CD4-positive, alpha-beta T cell treated with Interleukin-15 for 1 hour (primary cell): Measurements from ENCODE around the gene NIT1.

ENCODE experiments used
- DNase-seq: peaks from one replicate; pipeline ENCODE4 v3.0.0-alpha.2; 2020

NIT1 gene

GRCh38 chr1:161117759-161118581, at the start of gene NIT1, which contains the start of gene PFDN2:
NIT1 (plus strand) TSS chr1:161118105; CDS start chr1:161118177, 72 bp downstream.
PFDN2 (minus strand) TSS chr1:161118037; CDS start chr1:161118026, 11 bp downstream.
- DNase-seq: peak; percentile 82

GRCh38 chr1:161068306-161069234, 49.3 kb upstream of the NIT1 start:
- peak; percentile 94 for DNase-seq

GRCh38 chr1:161069241-161069640, 48.7 kb upstream of the NIT1 start:
- no peak for DNase-seq

GRCh38 chr1:161069731-161070270, 48.1 kb upstream of the NIT1 start, which contains the start of gene ARHGAP30:
ARHGAP30 (minus strand) TSS chr1:161069891; CDS start chr1:161069624, 267 bp downstream.
- peak; percentile 96 for DNase-seq

GRCh38 chr1:161070761-161071160, 47.1 kb upstream of the NIT1 start:
- no peak for DNase-seq

GRCh38 chr1:161071886-161072371, 46.0 kb upstream of the NIT1 start:
- DNase-seq: peak; percentile 72

- DNase-seq: no peak
Observed at GRCh38 chr1:161072751-161073449, 45.0 kb upstream of the NIT1 start.

- DNase-seq: no peak
Observed at GRCh38 chr1:161073474-161074121, 44.3 kb upstream of the NIT1 start.

GRCh38 chr1:161074676-161075368, 43.1 kb upstream of the NIT1 start:
- DNase-seq: no peak

- DNase-seq: no peak
Observed at GRCh38 chr1:161076410-161076809, 41.5 kb upstream of the NIT1 start.

GRCh38 chr1:161077426-161077825, 40.5 kb upstream of the NIT1 start:
- DNase-seq: no peak

GRCh38 chr1:161079436-161080110, 38.3 kb upstream of the NIT1 start:
- DNase-seq: no peak

- no peak for DNase-seq
Observed at GRCh38 chr1:161080441-161081405, 37.2 kb upstream of the NIT1 start.

- DNase-seq: no peak
Observed at GRCh38 chr1:161081519-161081918, 36.4 kb upstream of the NIT1 start.

GRCh38 chr1:161082483-161082882, 35.4 kb upstream of the NIT1 start:
- DNase-seq: no peak

GRCh38 chr1:161082996-161083747, 34.7 kb upstream of the NIT1 start:
- DNase-seq: peak; percentile 87

GRCh38 chr1:161083748-161084596, 33.9 kb upstream of the NIT1 start:
- DNase-seq: no peak

- DNase-seq: no peak
Observed at GRCh38 chr1:161084597-161084988, 33.3 kb upstream of the NIT1 start.
